IPS-NIHi7 (cell line): ENCODE results near the gene FAP.

Experiments
- DNase-seq: peaks from one replicate; pipeline ENCODE4 v3.0.0; 2012; ENCODE audit warnings: mixed read lengths; ENCODE audit errors: extremely low spot score

The FAP gene

DNA sequence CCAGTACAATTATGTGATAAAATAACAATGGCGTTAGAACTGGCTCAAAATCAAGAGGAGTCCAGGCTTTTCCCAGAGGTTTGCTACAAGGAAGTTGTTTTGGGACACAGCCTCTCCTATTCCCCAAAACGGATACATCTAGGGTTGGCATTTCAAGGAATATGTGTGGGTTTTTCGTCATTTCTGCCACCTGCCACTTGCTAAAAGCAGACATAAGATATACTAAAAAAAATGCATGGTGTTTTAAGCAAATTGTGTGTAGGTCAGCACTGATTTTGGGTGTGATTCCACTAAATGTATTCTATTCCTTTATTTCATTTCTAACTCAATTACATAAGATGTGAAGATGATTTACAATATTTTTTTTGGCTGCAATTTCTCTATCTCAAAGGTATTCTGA, 54.8 kb downstream of the FAP start:
- no peak for DNase-seq

DNA sequence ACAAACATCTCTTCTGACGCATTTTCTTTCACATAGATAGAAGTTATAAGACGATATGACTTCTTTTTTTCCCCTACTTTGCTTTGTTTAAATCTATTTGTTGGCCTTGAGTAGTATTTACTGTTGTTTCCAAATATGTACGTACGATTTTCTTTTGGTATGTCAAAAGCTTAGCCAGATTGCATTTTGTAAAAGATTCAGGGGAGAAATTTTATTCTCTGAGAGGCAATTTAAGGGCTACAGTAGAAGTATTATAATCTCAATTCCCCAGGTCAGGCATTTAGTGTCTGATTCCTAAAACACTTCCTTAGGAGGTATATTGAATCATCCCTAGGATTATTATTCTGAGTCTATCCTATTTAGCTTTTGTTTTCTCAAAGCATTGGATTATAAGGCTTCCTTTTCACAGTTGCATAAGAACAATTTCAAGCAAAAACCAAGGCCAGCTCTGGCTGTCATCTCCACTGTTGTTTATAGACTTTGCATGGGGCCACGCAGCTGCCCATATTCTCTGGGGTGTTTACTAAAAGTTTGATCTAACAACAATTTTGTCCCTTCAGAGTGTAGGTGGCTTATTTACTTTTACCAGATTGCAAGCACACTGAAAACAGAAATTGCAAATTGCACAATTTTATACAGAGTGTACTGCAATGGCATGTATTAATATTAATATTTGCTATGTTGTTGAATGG, 57.6 kb downstream of the FAP start:
- no peak for DNase-seq

DNA sequence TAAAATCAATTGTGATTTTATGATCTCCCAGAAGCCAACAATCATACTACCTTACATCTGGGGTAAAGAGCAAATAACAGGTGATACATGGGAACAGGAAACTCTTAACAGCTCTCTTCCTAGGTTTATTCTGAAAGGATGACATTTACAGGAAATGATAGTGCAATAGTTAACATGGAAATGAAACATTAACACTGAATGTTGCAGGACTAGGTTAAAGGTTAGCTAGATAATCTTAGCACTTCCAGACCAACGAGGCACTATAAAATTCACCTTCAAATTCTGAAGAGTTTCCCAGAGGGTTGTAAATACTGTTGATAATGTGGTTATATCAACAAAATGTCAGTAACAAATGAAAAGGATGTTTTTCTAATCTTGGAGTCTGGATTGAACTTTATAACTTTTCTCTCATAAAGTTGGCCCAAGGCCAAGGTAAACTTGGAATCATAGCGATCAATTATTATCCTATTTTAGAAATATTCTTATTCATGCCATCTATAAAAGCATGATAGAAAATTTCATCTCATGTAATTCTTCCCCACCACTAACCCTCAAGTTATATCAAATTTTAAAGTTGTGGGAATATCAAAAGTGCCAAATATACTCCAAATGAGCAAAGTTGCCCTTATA, 58.3 kb downstream of the FAP start:
- no peak for DNase-seq

DNA sequence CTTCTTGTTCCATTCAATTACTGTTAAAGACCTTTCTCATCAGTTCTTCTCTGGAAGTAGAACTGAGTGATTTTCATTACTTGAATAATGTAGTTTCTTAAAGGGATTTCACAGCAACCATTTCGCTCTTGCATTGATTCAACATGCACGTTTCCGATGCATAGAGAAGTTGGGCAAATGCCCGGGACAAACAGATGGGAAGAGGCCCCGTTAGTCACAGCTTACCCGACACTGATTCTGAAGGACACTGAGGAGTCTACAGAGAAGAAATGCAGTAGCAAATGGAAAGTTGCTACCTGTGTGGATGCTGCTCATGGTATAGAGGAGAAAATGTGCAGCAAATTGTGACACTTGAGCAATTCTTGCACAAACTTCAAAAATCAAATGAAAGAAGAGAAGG, 58.9 kb downstream of the FAP start:
- no peak for DNase-seq

DNA sequence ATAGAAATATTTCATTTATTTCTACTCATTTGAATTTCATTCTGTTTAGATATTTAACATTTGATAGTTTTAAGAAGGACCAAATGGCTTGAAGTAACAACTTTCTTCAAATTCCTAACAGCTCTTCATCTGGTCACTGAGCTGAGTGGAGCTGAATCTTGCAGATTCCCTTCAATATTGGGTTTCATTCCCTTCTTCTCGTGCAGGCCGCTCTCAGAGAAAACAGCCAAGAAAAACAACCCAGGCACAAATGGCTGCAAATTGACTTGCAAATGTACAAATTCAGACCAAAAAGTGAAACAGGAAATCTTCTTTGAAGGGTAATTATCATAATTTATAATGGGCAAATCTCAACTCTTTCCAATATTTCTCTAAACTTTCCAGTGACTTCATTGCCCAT, 60.9 kb downstream of the FAP start:
- no peak for DNase-seq

DNA sequence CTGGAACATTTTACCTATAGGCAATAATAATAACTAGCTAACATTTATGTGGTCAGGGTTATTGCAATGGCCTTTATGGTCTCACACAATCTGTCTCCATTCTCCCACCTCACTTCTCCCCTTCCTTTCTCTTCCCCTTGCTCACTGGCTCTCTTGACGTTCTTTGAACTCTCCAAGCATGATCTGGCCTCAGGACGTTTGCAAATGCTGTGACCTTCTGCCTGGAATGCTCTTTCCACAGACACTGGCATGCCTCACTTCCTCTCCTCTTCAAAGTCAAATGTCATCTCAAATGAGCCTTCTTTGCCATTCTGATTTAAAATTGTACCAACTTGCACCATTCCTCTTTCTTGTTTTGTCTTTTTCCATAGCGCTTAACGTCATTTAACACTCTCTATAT, 65.9 kb downstream of the FAP start:
- no peak for DNase-seq

DNA sequence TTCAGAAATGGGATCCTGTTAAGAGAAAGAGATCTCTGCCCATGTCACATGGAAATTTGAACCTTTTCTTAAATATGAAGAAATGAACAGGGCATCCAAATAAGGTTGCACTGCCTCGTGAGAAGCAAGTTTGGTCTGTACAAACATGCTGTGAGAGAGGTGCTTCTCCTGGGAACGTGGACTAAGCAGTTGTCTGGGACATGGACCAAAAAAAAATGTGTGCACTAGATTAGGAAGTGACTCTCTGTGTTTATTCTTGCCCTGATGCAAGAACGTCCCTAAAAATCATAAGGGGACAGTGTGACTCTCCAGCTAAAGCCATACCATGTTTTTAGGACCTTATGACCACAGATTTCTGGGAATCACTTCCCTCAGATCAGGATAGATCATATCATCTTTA, 67.5 kb downstream of the FAP start:
- no peak for DNase-seq

DNA sequence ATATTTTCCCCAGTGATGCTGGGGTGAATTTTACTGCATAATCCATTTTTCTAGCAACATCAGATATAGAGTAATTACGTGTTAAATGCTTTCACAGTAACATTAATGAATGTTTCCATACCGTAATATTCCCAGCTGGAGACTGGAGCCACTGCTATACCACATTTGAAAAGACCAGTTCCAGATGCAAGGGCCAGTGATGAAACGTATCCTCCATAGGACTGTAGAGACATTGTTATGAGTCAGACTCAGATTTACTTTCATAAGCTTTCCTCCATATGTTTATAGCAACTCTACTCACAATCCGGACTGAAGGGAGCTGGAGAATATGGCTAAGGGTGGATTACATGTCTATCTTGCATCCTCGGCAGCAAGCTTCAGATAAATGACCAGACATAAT, 68.5 kb downstream of the FAP start:
- no peak for DNase-seq

DNA sequence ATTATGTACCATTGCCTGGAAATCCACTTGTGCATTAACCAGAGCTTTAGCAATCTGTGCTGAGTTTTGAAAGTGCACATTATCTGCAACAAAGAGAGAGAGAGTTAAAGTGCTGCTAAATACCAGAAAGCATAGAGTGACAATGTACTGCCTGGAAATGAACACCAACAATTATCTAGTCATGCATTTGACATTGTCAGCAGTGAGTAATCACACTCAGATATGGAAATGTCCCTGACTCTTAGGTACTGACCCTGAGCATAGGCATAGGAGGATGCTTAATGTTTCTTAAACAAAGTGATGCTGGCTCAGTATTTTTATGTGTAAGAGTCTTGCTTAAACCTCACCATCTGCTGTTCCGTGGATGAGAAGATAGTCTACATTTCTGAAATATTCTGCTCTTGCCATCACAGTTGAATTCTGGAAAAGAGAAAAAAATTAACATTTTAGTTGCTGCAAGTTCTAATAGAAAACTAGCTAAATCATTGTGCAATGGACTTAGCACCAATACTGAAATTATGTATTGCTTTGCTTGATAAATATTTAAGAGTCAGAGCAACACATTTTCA, 70.4 kb downstream of the FAP start:
- no peak for DNase-seq

DNA sequence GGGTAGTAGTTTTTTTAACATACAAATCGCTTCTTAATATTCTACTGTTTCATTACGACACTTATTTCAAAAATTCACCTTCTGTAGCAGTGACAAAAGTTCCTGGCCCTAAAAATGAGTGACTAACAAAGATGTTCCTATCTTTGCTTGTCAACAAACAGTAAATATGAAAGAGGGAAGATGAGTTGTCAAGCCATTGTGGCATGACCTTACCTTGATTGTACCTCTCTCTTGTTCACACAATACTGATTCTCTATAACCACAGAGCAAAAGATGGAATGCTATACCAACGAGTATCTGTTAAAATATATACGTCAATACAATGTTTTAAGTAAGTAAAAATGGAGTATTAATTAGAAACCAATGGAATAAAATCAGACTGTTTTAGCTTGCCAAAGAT, 76.5 kb downstream of the FAP start:
- no peak for DNase-seq

DNA sequence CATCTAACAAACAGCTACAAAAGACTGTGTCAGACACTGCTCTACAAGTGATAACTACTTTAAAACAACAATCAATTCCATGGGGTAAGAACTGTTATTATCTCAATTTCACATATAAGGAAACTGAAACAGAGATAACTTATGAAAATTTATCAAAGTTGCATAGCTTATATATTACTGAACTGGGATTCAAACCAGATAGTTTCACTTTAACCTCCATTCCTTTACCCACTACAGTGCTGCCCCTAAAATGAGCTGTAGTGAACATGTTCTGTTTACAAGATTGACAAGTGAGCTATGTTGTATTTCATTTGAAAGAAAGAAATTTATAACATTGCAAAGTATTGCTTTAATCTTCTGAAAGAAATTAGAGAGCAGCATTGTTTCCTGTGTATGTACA, 77.1 kb downstream of the FAP start:
- DNase-seq: no peak

DNA sequence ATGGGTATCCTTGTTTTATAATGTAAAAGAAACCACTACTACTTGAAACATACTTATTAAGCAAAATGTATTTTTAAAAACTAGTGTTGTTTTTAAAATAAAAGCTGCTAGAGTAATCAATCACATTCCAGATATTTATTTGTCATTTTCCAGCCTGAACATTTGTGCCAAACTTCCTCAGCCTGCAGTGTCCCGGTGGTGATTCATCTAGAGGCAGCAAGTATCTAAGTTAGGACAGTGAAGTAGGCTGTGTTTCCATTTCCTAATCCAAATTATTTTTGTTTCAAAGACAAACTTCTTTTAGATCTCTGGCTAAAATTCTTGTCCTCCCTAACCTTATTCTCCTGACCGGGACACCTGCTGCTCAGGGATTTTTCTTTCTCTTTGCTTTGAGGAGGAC, 78.4 kb downstream of the FAP start:
- DNase-seq: no peak

DNA sequence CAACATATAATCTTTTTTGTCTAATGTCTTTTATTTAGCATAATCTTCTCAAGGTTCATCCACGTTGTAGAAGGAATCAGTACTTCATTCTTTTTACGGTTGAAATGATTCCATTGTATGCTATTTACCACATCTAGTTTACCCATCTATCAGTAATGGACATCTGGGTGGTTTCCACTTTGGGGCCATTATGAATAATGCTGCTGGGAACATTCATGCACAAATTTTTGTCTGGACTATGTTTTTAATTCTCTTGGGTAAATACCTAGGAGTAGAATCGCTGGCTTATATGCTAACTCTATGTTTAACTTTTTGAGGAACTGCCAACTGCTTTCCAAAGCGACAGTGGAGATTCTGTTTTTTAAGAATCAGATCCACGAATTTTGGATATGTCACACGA, 83.8 kb downstream of the FAP start:
- DNase-seq: no peak

DNA sequence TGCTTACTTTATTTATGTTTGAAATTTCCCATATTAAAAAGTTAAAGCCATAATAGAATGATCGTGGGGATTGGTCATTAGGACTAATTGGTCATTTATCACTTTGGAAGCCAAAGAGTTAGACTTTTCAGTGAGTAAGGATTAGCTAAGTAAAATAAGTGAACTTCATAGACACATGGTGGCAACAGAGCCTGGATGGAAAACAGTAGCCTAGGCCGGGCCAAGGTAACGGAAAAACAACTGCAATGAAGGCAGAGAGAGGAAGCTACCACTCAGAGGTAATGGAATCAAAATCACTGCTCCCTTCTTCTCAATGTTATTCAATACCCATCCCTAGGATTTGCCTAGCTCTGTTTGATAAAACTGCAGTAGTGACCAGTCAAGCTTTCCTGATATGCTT, 87.1 kb downstream of the FAP start:
- DNase-seq: no peak

DNA sequence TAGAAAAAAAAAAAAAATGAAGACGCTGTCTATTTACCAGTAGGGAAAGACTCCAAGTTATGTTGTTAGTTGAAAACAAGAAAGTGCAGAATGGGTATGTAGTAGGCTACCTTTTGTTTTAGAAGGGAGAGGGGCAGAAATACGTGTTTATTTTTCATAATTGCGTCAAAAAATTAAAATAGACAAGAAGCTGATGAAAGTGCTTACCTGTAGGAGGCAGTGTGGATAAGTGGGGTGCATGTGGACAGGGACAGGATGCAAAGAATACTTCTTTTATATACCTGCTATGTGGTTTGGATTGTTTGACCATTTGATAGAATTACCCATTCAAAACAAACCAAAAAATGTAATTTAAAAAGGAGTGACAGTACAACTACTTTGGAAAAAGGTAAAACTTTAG, 88.2 kb downstream of the FAP start:
- no peak for DNase-seq

DNA sequence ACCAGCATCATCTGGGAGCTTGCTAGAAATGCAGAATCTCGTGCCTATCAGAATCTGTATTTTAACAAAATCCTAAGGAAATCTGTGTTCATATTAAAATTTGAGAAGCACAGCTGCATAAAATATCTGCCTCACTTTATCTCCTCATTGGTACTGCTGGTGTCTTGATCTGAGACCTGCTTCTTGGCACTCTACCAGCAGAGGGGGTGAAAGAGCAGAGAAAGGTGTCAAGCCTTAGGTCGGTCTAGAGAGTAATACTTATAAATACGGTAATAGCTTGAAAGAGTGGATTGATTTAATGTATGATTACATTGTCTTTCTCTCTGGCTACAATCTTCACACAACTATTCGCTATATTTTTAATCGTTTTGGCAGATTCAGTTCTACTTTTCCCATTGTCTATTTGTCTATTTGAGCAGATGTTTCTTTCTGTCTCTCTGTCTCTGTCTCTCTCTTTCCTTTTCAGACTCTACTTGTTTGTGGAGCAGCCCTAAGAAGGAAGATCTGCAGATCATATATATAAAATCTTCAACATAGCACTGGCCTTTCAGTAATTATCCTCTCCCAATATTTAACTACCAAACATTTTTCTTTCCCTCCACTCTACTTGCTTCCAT, 89.5 kb downstream of the FAP start:
- peak; percentile 54 for DNase-seq

DNA sequence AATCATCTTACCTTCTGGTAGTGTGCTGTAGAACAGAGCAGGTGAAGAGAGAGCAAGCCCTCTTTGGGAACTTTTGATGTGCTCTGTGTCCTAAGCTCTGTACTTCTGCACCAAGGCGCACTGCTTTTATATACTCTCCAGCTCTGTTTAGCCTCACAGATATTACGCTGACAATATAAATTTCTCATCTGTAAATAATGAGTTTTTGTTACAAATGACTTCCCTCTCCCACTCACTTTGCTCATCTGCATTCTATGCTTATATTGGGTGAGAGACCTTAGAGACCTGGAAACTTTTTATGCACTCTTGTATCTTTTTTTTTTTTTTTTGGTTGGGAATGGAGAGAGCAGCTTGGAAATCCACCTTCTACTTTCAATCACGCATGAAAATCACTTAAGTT, 91.1 kb downstream of the FAP start, which contains the start of gene GCG:
GCG (minus strand) TSS at position 101 of the 400 bp plus-strand sequence. CDS start 3,069 bp downstream, outside the sequence.
- no peak for DNase-seq

DNA sequence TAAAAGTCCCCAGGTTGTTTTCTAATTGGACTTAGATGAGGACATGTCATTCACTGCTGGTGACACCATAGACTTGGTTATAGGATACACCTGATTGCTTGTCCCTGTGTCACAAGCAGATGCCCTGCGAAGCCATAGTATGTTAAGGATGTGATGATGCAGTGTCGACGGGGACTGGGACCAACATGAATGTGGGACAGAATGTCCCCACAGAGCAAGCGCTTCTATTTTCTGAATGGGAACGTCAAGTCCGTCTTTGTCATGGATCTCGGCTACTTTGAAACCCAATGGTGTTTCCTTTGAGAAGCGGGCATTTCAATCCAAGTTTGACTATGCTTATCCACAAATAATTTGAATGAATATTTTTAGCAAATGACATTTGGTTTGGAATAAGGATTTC, 93.3 kb downstream of the FAP start:
- DNase-seq: no peak

DNA sequence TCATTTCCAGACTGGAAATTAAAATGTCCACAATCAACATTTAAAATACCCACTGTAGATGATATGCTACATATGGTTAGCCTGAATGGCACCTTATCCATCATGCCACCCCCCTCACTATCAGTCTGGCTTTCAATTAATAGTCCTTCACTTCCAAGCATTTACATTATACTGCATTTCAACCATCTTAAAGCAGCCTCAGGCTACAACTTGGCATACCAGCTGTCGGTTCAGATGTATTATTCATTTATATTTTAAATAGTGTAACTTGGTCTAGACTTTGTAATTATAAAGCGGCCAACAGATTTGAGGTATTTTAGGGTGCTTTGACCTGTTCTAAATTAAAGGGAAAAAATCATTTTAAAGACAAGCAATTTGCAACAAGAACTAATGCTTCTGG, 93.8 kb downstream of the FAP start:
- DNase-seq: no peak

DNA sequence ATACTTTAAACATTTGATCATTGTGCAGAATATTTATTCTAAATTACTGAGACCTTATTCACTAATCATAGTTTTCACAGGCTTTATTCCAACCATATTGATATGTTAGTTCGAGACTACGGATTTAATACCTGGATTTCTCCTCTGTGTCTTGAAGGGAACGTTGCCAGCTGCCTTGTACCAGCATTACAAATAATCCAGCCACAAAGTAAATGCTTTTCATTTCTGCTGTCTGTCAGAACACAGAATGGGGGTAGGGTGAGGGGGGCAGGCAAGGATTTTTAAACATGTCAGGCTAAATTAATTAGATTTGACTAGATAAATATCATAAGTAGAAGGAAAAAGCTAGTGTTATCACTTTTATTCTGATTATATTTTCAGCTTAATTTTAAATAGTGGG, 94.3 kb downstream of the FAP start:
- DNase-seq: no peak

DNA sequence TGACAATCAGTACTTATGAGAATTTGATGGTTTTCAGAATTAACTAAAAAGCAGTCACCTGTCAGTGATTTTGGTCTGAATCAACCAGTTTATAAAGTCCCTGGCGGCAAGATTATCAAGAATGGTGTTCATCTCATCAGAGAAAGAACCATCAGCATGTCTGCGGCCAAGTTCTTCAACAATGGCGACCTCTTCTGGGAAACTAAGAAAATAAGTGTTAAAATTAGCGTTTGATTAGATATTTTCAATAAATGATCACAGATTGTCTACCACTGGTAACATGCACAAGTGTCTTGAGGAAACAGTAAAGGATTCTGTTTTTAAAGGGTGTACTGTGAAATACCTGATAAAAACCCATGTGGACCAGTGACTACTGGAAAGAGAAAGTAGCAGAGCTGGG, 99.3 kb downstream of the FAP start:
- no peak for DNase-seq

DNA sequence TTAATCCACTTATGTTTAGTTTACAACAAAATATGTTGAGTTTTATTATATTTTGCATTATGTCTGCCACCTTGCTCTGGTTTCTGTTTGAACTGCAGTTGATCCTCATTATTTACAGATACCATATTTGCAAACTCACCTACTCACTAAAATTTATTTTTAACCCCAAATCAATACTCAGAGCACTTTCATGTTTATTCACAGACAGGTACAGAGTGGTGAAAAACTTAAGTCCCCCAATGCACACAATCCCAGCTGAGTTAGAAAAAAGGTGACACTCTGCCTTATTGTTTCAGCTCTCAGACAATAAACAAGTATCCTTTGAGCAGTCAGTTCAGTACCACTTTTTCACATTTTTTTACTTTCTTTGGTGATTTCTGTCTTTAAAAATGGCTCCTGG, 104.9 kb downstream of the FAP start:
- DNase-seq: no peak

DNA sequence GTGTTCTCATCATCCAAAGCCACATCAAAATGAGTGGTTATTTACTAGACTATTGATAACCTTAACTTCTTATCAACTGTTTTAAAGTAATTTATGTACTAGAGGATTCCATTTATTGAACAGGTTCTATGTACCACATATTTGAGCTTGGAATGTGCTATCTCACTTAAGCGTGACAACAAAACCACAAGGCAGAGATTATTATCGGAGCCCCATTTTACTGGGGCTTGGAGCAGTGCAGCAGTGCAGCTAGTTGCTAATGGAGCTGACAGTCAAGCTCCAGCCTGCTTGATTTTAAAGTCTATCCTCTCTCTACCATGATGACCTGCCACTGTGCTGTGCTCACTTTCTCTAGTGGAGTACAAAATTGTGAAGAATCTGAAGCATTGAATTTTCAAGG, 115.8 kb downstream of the FAP start:
- DNase-seq: no peak
